ENCODE measurements around the gene WDR45.

- TF ChIP-seq, protein P1, sequence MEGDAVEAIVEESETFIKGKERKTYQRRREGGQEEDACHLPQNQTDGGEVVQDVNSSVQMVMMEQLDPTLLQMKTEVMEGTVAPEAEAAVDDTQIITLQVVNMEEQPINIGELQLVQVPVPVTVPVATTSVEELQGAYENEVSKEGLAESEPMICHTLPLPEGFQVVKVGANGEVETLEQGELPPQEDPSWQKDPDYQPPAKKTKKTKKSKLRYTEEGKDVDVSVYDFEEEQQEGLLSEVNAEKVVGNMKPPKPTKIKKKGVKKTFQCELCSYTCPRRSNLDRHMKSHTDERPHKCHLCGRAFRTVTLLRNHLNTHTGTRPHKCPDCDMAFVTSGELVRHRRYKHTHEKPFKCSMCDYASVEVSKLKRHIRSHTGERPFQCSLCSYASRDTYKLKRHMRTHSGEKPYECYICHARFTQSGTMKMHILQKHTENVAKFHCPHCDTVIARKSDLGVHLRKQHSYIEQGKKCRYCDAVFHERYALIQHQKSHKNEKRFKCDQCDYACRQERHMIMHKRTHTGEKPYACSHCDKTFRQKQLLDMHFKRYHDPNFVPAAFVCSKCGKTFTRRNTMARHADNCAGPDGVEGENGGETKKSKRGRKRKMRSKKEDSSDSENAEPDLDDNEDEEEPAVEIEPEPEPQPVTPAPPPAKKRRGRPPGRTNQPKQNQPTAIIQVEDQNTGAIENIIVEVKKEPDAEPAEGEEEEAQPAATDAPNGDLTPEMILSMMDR (conservative IDR thresholded peaks at IDR 0.05): no peak
- TF ChIP-seq EZH2 (IDR thresholded peaks at IDR 0.05; ENCODE audit: low read depth): no peak
Observed at GRCh38 chrX:49061490-49061889, 18.2 kb downstream of the WDR45 start.
